NCI-H226 (cell line): ENCODE measurements around the gene ZNF177.
"Not testable (repeated sequence)": the region's sequence is repeated elsewhere in the genome, so short reads cannot be mapped to it uniquely, and the experiment has no call there.

Experiments used
- DNase-seq: peaks from one replicate; pipeline ENCODE4 v3.0.0-alpha.2; 2015

ZNF177 gene

GRCh38 chr19:9362905-9363304 lies at the start of gene ZNF177:
Gene ZNF177, plus strand, starts transcription at chr19:9363013. Its CDS starts 15,299 bp downstream, at chr19:9378312.
- no peak for DNase-seq

- DNase-seq = no peak
Measured at GRCh38 chr19:9313756-9314155, 49.1 kb upstream of the ZNF177 start.

- DNase-seq = no peak
Measured at GRCh38 chr19:9321338-9321737, 41.5 kb upstream of the ZNF177 start.

DNA sequence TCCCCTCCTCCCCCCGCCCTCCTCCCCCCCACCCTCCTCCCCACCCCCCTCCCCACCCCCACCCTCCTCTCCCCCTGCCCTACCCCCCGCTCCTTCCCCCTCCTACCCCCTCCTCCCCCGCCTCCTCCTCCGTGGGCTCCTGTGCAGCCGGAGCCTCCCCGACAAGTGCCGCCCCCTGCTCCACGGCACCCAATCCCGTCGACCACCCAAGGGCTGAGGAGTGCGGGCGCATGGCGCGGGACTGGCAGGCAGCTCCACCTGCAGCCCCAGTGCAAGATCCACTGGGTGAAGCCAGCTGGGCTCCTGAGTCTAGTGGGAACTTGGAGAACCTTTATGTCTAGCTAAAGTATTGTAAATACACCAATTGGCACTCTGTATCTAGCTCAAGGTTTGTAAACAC lies 41.1 kb upstream of the ZNF177 start:
- not testable (repeated sequence) for DNase-seq

- DNase-seq = not testable (repeated sequence)
Measured at GRCh38 chr19:9322201-9322600, 40.6 kb upstream of the ZNF177 start.

DNA sequence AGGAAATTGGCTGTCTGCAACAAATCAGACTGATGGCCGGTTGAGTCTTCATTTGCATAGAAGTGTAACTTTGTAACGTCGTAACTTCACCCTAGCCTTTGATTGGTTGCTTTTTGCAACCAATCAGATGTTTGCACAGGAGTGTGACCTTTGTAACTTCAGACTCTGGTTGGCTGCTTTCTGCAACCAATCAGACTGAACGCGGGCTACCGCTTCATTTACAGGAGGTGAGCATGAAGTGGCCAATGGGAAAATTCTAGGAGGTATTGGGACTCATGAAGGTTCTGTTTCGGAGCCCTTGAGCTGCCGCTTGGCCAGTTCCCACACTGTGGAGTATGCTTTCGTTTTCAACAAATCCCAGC lies 39.3 kb upstream of the ZNF177 start:
- DNase-seq = peak; percentile 89

DNA sequence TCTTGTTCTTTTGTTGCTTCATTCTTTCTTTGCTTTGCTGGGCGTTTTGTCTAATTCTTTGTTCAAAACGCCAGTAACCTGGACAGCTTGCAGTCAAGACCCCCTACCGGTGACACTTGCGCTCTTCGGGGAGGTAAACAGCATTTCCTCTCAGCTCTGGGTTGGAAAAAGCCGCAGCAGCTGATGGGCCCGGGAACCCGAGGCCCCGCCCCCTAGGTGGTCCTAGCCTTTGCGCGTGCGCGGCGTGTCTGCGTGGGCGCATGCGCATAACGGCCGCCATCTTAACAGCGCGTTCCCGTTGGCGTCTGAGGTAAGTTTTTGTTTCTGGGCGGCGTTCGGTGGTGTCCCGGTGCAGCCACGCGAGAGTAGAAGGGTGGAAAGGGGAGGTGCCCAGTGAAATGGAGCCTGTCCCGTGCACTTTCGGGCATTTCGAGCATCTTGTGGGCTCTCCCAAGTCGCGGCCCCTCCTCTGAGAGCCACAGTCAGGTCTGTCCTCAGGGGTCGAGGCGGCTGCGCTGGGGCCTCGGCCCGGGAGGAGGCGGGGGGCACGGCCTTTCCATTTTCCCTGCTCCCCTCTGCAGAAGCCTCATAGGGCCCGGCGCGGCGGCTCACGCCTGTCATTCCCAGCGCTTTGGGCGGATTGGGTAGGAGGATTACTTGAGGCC lies 38.8 kb upstream of the ZNF177 start, which contains the start of gene ZNF559:
TSS of gene ZNF559 (plus strand) at position 261 of the 665 bp plus-strand sequence. CDS start 14,371 bp downstream, outside the sequence.
- DNase-seq = peak; percentile 89

DNA sequence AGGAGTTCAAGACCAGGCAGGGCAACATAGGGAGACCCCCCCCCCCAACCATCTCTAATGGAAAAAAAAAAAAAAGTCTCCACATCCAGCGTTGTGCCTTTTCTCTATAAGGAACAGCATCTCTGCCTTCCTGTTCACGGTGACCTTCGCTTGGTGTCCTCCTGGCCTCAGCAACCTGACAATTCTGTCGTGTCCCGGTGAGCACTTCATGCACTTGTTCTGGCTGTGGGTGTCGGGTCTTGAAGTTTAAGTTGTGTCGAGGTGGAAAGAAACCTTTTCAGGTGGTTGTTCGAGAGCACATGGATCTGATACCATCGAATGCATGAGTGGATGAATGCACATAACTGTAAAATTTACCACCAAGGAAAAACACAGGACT lies 38.2 kb upstream of the ZNF177 start:
- no peak for DNase-seq

DNA sequence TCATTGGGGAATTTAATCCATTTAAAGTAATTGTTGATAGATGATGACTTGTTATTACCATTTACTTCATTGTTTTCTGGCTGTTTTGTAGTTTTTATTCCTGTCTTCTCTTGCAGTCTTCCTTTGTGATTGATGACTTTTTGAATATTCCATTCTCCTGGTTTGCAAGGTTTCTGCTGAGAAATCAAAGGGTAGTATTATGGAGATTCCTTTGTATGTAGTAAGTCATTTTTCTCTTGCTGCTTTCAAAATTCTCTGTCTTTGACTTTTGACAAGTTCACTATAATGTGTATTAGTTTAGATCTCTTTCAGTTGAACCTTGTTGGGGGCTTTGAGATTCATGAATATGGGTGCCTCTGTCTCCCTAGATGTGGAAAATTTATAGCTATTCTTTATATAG lies 32.8 kb upstream of the ZNF177 start:
- no peak for DNase-seq

DNA sequence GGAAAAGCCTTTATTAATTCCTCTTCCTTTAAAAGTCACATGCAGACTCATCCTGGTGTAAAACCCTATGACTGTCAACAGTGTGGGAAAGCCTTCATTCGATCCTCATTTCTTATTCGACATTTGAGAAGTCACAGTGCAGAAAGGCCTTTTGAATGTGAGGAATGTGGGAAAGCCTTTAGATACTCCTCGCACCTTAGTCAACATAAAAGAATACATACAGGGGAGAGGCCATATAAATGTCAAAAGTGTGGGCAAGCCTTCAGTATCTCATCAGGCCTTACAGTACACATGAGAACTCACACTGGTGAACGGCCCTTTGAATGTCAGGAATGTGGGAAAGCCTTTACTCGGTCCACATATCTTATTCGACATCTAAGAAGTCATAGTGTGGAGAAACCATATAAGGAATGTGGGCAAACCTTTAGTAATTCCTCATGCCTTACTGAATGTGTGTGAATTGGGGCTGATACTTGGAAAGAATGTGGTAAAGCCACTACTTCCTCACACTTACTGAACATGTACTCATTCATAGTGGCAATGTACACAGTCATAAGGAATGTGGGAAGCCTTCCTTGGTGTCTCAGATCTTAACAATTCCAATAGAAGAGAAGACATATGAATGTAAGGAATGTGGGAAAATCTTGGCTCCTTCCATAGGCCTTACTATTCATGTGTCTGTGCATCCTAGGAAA lies 20.1 kb upstream of the ZNF177 start:
- no peak for DNase-seq

DNA sequence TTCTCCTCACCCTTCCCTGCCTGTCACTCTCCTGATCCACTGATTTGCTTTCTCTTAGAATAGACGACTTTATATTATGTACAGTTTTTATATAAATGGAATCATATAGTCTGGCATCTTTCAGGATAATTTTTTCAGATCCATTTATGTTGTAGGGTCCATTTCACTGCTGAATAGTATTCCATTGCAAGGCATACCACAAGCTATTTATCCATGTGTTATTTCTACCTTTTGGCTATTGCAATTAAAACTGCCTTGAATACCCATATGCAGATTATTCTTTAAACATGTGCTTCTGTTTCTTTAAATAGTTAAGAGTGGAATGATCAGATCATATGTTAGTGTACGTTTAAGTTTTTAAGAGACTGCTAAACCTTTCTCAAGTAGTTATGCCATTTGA lies 17.8 kb upstream of the ZNF177 start:
- no peak for DNase-seq

DNA sequence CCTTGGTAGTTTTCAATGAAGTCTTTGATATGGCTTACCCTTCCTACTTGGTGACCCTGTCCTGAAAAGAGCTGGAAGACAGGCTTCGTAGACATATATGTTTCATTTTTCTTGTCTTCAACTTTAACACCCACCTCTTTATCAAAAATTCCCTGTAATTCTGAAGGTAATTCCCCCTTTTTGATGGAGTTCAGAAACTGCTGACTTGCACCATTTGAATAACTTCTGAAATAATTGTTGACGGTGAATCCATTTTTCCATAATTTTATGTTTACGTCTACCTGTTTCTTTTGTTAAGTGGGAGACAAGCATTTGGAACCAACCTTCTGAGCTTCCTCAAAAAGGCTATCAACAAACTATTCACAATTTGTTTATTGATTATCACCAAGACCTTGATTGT lies 14.6 kb upstream of the ZNF177 start:
- DNase-seq = no peak

GRCh38 chr19:9348671-9349070 lies 14.1 kb upstream of the ZNF177 start:
- DNase-seq = no peak

- DNase-seq = no peak
Measured at GRCh38 chr19:9352505-9352904, 10.3 kb upstream of the ZNF177 start.

DNA sequence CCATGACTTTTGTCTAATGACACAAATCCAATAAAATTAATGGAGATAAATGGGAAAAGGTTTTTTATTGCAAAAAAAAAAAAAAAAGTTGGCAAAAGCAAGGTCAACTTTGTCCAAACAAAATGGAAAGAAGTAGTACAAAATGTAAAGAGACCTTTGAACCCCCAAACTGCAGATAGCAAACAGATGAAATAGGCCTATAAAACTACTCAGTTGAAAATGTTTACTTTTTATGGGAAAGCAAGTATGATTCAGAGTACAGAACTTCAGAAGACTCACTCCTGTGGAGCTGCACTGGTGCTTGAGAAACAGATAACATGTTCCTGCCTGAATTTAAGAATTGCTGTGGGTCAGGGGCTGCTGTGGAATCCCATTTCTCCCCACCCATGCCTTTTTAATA lies 9.8 kb upstream of the ZNF177 start:
- DNase-seq = no peak

DNA sequence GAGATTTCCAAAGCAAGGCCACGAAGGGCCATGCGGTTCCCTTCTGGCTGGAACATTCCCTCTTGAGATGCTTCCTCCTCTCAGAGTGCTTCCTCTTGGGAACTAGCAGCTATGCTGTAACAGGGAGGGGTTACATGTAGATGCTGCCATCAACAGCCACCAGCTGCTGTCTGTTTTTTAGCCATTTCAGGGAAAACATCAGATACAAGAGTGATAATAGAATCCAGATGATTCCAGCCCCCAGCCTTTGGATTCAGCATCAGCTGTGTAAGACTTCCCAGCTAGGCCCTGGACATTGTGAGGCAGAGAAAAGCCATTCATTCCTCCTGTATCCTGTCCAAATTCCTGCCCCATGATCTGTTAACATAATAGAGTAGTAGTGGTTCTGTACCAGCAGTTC lies 8.2 kb upstream of the ZNF177 start:
- DNase-seq = no peak

- DNase-seq = no peak
Measured at GRCh38 chr19:9370738-9371619, 8.2 kb downstream of the ZNF177 start.

GRCh38 chr19:9381361-9381785 lies 18.6 kb downstream of the ZNF177 start:
- no peak for DNase-seq

DNA sequence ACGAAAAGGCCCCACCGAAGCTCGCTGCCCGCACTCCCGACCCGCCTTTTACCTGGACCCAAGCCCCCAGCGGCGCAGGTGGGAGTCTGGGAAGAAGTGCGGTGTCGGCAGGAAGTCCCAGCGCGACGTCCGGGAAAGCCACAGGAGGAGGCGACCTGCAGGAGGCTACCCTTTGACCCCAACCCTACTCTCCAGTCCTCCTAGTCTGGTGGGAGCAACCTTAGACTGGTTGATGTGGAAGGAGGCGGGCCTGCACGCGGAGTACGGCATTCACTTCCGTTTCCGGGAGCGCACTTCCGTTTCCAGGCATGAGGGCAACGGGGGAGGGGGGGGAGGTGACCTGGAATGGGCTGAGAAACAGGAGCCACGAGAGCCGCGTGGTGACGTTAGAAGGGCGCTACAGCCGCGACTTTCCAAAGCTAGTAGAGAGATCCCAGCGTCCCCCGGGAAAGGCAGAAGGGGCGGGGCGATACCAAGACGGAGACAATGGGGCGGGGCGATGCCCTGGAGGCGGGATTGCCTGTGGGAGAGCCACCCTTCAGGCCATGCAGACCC lies 44.1 kb downstream of the ZNF177 start:
- DNase-seq = no peak

- no peak for DNase-seq
Measured at GRCh38 chr19:9407827-9408226, 45.0 kb downstream of the ZNF177 start.

DNA sequence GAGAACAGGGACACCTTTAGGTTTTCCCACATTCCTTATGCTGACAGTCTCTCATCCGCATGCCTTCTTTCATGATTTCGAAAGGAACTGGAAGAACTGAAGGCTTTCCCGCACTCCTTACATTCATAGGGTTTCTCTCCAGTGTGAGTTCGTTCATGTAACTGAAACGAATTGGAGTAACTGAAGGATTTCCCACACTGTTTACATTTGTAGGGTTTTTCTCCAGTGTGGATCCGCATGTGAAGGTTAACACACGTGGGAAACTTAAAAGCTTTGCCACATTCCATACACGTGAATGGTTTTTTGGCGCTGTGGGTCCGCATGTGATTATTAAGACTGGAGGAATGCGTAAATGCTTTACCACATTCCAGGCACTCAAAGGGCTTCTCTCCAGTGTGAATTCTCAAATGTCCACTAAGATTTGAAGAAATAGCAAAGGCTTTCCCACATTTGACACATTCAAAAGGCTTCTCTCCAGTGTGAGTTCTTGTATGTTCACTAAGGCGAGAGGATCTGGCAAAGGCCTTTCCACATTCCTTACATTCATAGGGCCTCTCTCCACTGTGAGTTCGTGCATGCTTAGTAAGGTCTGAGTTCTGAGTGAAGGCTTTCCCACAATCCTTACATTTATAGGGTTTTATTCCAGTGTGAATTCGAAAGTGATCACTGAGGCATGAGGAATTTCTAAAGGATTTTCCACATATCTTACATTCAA lies 50.6 kb downstream of the ZNF177 start:
- no peak for DNase-seq

- DNase-seq = no peak
Measured at GRCh38 chr19:9427941-9428340, 65.1 kb downstream of the ZNF177 start.

DNA sequence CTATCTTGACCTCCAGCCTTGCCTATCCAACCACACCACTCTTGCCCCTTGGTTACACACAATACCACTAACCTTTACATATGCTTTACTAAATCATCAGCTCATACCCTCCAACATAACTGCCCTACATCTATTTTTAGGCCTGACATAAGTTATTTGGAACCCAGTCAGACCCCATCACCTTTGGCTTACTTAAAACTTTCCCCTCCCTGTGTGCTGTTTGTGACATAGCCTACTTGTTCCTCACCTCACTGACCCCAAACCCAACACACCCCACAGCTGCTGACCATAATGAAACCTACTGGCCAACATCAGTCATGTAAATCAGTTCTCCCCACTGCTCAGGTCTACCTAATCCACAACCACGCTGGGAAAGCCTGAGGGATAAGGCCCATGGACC lies 67.6 kb downstream of the ZNF177 start:
- no peak for DNase-seq
